Cardiac fibroblast (primary cell): ENCODE measurements around the gene ATP6V0A4.

Experiments used
- DNase-seq, 2 donors: peaks; one replicate each; pipeline versions ENCODE4 v3.0.0 to v3.0.0-alpha.2; 2010; ENCODE audit warnings: low read depth in 2 of 2
- H3K4me3 ChIP-seq, 2 donors: replicated peaks in 1 of 2; 1 replicate in 1 of 2; 2 replicates in 1 of 2; pipeline ENCODE4 v1.5.1; 2011; ENCODE audit warnings: low read depth in 2 of 2, low read length in 2 of 2, mild to moderate bottlenecking in 2 of 2, moderate library complexity in 1 of 2
- TF ChIP-seq, protein P1 (sequence below): IDR thresholded peaks from one replicate; pipeline ENCODE4 v1.5.1; 2011; ENCODE audit warnings: low read depth, mild to moderate bottlenecking, low read length, inconsistent platforms

Gene ATP6V0A4

DNA sequence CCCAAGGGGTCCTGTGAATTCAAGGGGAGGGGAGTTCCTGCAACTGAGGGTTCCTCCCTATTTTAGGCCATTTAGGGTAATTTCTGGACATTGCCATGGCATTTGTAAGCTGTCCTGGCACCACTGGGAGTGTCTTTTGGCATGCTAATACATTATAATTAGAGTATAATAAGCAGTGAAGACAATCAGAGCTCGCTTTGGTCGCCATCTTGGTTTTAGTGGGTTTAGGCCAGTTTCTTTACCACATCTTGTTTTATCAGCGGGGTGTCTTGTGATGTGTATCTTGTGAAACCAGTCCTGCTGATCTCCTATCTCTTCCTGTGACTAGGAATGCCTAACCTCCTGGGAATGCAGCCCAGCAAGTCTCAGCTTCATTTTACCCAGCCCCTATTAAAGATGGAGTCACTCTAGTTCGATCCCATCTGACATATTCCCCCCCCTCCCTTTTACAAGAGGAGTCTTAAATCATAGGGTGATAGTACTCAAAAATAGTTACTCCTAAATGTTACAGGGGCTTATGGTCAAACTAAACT is 140.1 kb downstream of the ATP6V0A4 start:
- H3K4me3 ChIP-seq = no peak overlapping the region
- DNase-seq = no peak
- TF ChIP-seq, protein P1, sequence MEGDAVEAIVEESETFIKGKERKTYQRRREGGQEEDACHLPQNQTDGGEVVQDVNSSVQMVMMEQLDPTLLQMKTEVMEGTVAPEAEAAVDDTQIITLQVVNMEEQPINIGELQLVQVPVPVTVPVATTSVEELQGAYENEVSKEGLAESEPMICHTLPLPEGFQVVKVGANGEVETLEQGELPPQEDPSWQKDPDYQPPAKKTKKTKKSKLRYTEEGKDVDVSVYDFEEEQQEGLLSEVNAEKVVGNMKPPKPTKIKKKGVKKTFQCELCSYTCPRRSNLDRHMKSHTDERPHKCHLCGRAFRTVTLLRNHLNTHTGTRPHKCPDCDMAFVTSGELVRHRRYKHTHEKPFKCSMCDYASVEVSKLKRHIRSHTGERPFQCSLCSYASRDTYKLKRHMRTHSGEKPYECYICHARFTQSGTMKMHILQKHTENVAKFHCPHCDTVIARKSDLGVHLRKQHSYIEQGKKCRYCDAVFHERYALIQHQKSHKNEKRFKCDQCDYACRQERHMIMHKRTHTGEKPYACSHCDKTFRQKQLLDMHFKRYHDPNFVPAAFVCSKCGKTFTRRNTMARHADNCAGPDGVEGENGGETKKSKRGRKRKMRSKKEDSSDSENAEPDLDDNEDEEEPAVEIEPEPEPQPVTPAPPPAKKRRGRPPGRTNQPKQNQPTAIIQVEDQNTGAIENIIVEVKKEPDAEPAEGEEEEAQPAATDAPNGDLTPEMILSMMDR = no peak

DNA sequence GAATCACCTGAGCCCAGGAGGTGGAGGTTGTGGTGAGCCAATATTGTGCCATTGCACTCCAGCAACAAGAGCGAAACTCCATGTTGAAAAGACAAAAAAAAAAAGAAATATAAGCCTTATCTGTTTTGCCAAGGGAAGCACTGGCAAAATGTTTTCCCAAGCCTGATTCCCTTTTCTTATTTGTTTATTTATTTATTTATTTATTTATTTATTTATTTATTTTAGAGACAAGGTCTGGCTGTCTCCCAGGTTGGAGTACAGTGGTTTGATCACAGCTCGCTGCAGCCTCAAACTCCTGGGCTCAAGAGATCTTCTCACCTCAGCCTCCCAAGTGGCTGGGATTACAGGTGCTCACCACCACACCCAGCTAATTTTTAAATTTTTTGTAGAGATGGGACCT is 141.0 kb downstream of the ATP6V0A4 start:
- no peak for DNase-seq
- TF ChIP-seq, protein P1 = no peak
- H3K4me3 ChIP-seq = no peak overlapping the region
